Fibroblast of lung (primary cell): ENCODE data around the gene RPS19BP1. TPM values are rescaled to one million over a fixed set of nuclear protein-coding genes. Genes with fewer than 3 reads are reported as not detected.

Experiments
- DNase-seq, 2 donors: peaks; one replicate each; pipeline versions ENCODE4 v3.0.0 to v3.0.0-alpha.2; 2010; ENCODE audit warnings: low read depth in 2 of 2
- H2AFZ ChIP-seq: 2 replicates; pipeline ENCODE4 v1.5.1; 2012; ENCODE audit warnings: low read length, control low read depth, inconsistent platforms
- H3K27ac ChIP-seq: 2 replicates; pipeline ENCODE4 v1.5.1; 2011; ENCODE audit warnings: low read length, control low read depth; ENCODE audit not compliant: insufficient read depth
- H3K27me3 ChIP-seq: 2 replicates; pipeline ENCODE4 v1.5.1; 2011; ENCODE audit warnings: mild to moderate bottlenecking, low read length; ENCODE audit not compliant: control insufficient read depth, insufficient read depth
- H3K36me3 ChIP-seq: 2 replicates; pipeline ENCODE4 v1.5.1; 2011; ENCODE audit warnings: low read length; ENCODE audit not compliant: control insufficient read depth, insufficient read depth
- H3K4me1 ChIP-seq: 2 replicates; pipeline ENCODE4 v1.5.1; 2011; ENCODE audit warnings: low read length; ENCODE audit not compliant: control insufficient read depth, insufficient read depth; ENCODE audit errors: extremely low read depth
- H3K4me2 ChIP-seq: 2 replicates; pipeline ENCODE4 v1.5.1; 2011; ENCODE audit warnings: low read length, control low read depth; ENCODE audit not compliant: insufficient read depth; ENCODE audit errors: extremely low read depth
- H3K4me3 ChIP-seq, 4 experiments: fragments of 200-600 bp in 1 of 4; sonication (generic) in 1 of 4; replicated peaks in 1 of 4; 2 replicates each; pipeline ENCODE4 v1.5.1; 2011 to 2016; ENCODE audit warnings: low read length in 4 of 4, low read depth in 3 of 4, mild to moderate bottlenecking in 3 of 4, control low read depth in 2 of 4, inconsistent platforms in 1 of 4, mixed read lengths in 1 of 4; ENCODE audit not compliant: insufficient read depth in 1 of 4; ENCODE audit errors: control extremely low read depth in 1 of 4
- H3K79me2 ChIP-seq: 2 replicates; pipeline ENCODE4 v1.5.1; 2012; ENCODE audit warnings: mild to moderate bottlenecking, low read length, inconsistent platforms; ENCODE audit not compliant: control insufficient read depth, insufficient read depth
- H3K9ac ChIP-seq: 2 replicates; pipeline ENCODE4 v1.5.1; 2011; ENCODE audit warnings: mild to moderate bottlenecking, low read length, control low read depth; ENCODE audit not compliant: insufficient read depth
- H3K9me3 ChIP-seq: 2 replicates; pipeline ENCODE4 v1.5.1; 2012; ENCODE audit warnings: low read depth, low read length; ENCODE audit not compliant: control insufficient read depth, insufficient read depth
- H4K20me1 ChIP-seq: 2 replicates; pipeline ENCODE4 v1.5.1; 2011; ENCODE audit warnings: low read length; ENCODE audit not compliant: control insufficient read depth, insufficient read depth; ENCODE audit errors: extremely low read depth
- CTCF ChIP-seq, 2 donors: IDR thresholded peaks in 1 of 2; conservative IDR thresholded peaks in 1 of 2; 1 replicate in 1 of 2; 2 replicates in 1 of 2; pipeline ENCODE4 v1.5.1; 2011 to 2012; ENCODE audit warnings: low read length in 2 of 2, control low read depth in 1 of 2, inconsistent platforms in 1 of 2, low read depth in 1 of 2, mild to moderate bottlenecking in 1 of 2
- EZH2 ChIP-seq: IDR thresholded peaks from 2 replicates; pipeline ENCODE4 v1.5.1; 2012; ENCODE audit warnings: low read length, control low read depth, mild to moderate bottlenecking; ENCODE audit errors: missing control alignments
- polyA plus RNA-seq, 2 donors: library from polyadenylated mRNA; depleted of rRNA in 1 of 2; stranded (reverse) in 1 of 2; unstranded in 1 of 2; fragments of >200 nt; gene quantifications; 2 replicates each; pipeline ENCODE4 v1.2.1, GENCODE V29; 2011 to 2012; ENCODE audit warnings: missing spikeins in 1 of 2
- total RNA-seq: library from RNA; depleted of rRNA; stranded (reverse); fragments of >200 nt; gene quantifications from 2 replicates; pipeline ENCODE4 v1.2.1, GENCODE V29; 2014

The RPS19BP1 gene
- total and polyA plus RNA-seq, 2 donors (not counting 1 experiment from before 2014, with no cell fraction given): 41.6 to 44.3 TPM

- no peaks in the 10 kb centered on the region for H3K27me3 ChIP-seq
- no peaks in the 10 kb centered on the region for H3K4me1 ChIP-seq
- H4K20me1 ChIP-seq: no peaks in the 10 kb centered on the region
- no peak overlapping the region for H3K9ac ChIP-seq
- no peaks in the 10 kb centered on the region for H3K36me3 ChIP-seq
- no peak overlapping the region for H2AFZ ChIP-seq
- no peak overlapping the region for H3K4me2 ChIP-seq
- no peak overlapping the region for H3K4me3 ChIP-seq
- no peaks in the 10 kb centered on the region for H3K9me3 ChIP-seq
- no peak for DNase-seq
- no peaks in the 10 kb centered on the region for H3K79me2 ChIP-seq
- no peak overlapping the region for H3K27ac ChIP-seq
- TF ChIP-seq EZH2 (no peak), CTCF (conservative IDR thresholded peaks at IDR 0.05 in 1 of 2, IDR thresholded peaks at IDR 0.05 in 1 of 2; ENCODE audit: low read depth in 1 of 2, low read length in 2 of 2) (no peak)
These were observed 36.5 kb upstream of the RPS19BP1 start for GRCh38 chr22:39569066-39569465.

GRCh38 chr22:39568278-39568981, 35.9 kb upstream of the RPS19BP1 start:
- no peaks in the 10 kb centered on the region for H3K79me2 ChIP-seq
- H2AFZ ChIP-seq: no peak overlapping the region
- H3K9me3 ChIP-seq: no peaks in the 10 kb centered on the region
- no peaks in the 10 kb centered on the region for H3K4me1 ChIP-seq
- no peak overlapping the region for H3K27ac ChIP-seq
- H4K20me1 ChIP-seq: no peaks in the 10 kb centered on the region
- H3K4me3 ChIP-seq: no peak overlapping the region
- no peak overlapping the region for H3K4me2 ChIP-seq
- no peak overlapping the region for H3K9ac ChIP-seq
- H3K36me3 ChIP-seq: no peaks in the 10 kb centered on the region
- DNase-seq: no peak
- TF ChIP-seq EZH2: no peak
- no peak for TF ChIP-seq CTCF (conservative IDR thresholded peaks at IDR 0.05 in 1 of 2, IDR thresholded peaks at IDR 0.05 in 1 of 2; ENCODE audit: low read depth in 1 of 2, low read length in 2 of 2)
- H3K27me3 ChIP-seq: no peaks in the 10 kb centered on the region

- Histone ChIP-seq H3K36me3 (no peaks in the 10 kb centered on the region), H4K20me1 (no peaks in the 10 kb centered on the region), H3K27ac (no peak overlapping the region), H3K79me2 (no peaks in the 10 kb centered on the region), H3K4me3 (no peak overlapping the region), H3K27me3 (no peaks in the 10 kb centered on the region), H3K9me3 (no peaks in the 10 kb centered on the region), H3K9ac (no peak overlapping the region), H2AFZ (no peak overlapping the region), H3K4me1 (no peaks in the 10 kb centered on the region), H3K4me2 (no peak overlapping the region)
- TF ChIP-seq CTCF (conservative IDR thresholded peaks at IDR 0.05 in 1 of 2, IDR thresholded peaks at IDR 0.05 in 1 of 2; ENCODE audit: low read depth in 1 of 2, low read length in 2 of 2) (no peak), EZH2 (no peak)
- no peak for DNase-seq
These were observed 34.8 kb upstream of the RPS19BP1 start for GRCh38 chr22:39567135-39567946.
